ENCODE results near the gene CDC25A.

CDC25A gene

GRCh38 chr3:48156163-48156562 lies 32.1 kb downstream of the CDC25A start:
- H3K27ac ChIP-seq = no peak overlapping the region
- TF ChIP-seq CTCF (IDR thresholded peaks at IDR 0.05) = no peak
- TF ChIP-seq ZFX (IDR thresholded peaks at IDR 0.05; ENCODE audit: borderline replicate concordance) = no peak

DNA sequence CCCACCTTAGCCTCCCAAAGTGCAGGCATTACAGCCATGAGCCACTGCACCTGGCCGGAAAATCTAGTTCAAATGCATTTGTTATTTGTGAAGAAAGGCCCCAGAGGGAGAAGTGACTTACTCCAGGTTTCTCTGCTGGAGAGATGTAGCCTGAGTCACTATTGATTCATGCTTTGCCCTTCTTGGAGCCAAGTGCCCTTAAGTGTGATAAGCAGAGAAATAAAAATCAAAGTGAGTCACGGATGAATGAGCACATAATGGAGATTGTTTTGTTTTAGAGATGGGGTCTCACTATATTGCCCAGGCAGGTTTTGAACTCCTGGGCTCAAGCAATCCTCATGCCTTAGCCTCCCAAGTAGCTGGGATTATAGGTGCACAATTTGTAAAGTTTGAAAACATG lies 33.1 kb downstream of the CDC25A start:
- no peak overlapping the region for H3K27ac ChIP-seq
- TF ChIP-seq CTCF (IDR thresholded peaks at IDR 0.05) (no peak), ZFX (IDR thresholded peaks at IDR 0.05; ENCODE audit: borderline replicate concordance) (no peak)

- TF ChIP-seq CTCF (IDR thresholded peaks at IDR 0.05) = peak; percentile 59
- no peak for TF ChIP-seq ZFX (IDR thresholded peaks at IDR 0.05; ENCODE audit: borderline replicate concordance)
- H3K27ac ChIP-seq = no peak overlapping the region
Observed at GRCh38 chr3:48151807-48152427, 36.3 kb downstream of the CDC25A start.

DNA sequence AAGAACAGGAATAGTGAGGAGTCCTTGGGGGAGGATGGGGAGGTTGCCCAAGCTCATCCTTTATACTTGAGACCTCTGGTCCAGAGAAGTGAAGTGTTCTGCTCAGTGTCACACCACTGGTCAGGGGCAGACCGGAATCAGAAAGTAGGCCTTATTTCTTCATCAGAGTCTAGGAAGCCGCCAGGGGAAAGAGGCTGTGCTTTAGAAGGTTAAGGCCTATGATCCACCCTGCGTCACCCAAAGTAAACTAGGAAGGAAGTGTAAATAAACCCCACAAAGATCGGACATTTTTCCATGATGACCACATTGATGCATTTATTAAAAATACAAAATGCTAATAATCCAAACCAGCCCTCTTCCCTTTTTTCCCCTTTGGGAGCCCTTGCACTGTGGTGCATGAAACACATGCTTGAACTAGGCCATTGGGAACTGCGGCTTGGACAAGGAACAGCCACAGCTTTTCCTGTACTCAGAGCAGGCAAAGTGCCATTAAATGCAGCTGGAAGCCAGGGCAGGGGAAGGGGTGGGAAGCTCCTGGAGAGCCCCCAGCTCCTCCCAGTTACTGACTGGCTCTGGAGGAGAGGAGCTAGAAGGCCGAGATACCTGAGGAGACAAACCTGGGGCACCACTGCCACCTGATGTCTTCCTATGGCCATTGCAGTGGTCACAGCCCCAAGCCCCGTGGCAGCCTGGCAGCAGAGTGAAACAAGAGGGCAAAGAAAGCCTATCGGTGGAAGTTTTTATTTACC lies 37.0 kb downstream of the CDC25A start:
- H3K27ac ChIP-seq = no peak overlapping the region
- TF ChIP-seq CTCF (IDR thresholded peaks at IDR 0.05) (peak; percentile 91), ZFX (IDR thresholded peaks at IDR 0.05; ENCODE audit: borderline replicate concordance) (no peak)

- TF ChIP-seq CTCF (IDR thresholded peaks at IDR 0.05) (no peak), ZFX (IDR thresholded peaks at IDR 0.05; ENCODE audit: borderline replicate concordance) (no peak)
- H3K27ac ChIP-seq = no peak overlapping the region
Observed at GRCh38 chr3:48143992-48144391, 44.2 kb downstream of the CDC25A start.

- H3K27ac ChIP-seq = no peak overlapping the region
- TF ChIP-seq CTCF (IDR thresholded peaks at IDR 0.05) = no peak
- TF ChIP-seq ZFX (IDR thresholded peaks at IDR 0.05; ENCODE audit: borderline replicate concordance) = no peak
Observed at GRCh38 chr3:48143567-48143966, 44.6 kb downstream of the CDC25A start.

DNA sequence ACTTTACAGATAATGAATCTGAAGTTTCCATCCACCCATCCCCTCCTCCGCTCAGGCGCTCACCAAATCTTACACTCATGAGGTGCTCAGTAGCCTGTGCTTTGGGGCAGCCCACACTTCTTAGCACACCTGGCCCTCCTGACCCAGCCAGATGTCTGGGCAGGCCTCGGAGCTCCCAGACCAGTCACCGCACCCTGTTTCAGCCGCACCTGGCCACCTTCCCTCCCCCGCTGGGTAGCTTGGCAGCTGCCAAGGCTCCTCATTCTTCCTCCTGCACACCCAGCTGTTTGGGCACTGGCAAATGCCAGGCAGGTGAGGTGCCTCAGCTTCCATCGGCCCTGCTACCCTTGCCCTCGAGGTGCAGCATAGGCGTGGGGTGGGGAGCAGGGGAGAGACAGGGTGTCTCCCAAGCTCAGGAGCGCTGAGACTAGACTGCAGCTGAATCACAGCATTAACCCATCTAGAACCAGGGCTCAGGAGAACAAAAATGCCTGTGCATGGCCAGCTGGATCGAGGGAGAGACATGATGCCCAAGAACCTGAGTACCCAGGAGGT lies 45.8 kb downstream of the CDC25A start:
- no peak for TF ChIP-seq ZFX (IDR thresholded peaks at IDR 0.05; ENCODE audit: borderline replicate concordance)
- no peak for TF ChIP-seq CTCF (IDR thresholded peaks at IDR 0.05)
- no peak overlapping the region for H3K27ac ChIP-seq
